ENCODE data around the gene CLINT1. TPM values are rescaled to one million over a fixed set of nuclear protein-coding genes. Genes with fewer than 3 reads are reported as not detected.
A peak's percentile ranks its signal among the peaks of the same experiment; 100 is the strongest.

CLINT1 gene
- total RNA-seq, 3 donors from 2014 or later = 86.5 to 157 (median 89.5) TPM

- no peaks in the 10 kb centered on the region for H3K36me3 ChIP-seq
- H3K27ac ChIP-seq = peak overlapping the region in 1 of 2 donors; percentile 52
- intact Hi-C loops (cut with DNase I; ENCODE audit: low total_unique reads) = no loop called here
- H3K9me3 ChIP-seq = no peaks in the 10 kb centered on the region
- H3K4me1 ChIP-seq = peaks cover 0 to 15% of the 10 kb centered on the region in 2 donors
- TF ChIP-seq, protein P1, sequence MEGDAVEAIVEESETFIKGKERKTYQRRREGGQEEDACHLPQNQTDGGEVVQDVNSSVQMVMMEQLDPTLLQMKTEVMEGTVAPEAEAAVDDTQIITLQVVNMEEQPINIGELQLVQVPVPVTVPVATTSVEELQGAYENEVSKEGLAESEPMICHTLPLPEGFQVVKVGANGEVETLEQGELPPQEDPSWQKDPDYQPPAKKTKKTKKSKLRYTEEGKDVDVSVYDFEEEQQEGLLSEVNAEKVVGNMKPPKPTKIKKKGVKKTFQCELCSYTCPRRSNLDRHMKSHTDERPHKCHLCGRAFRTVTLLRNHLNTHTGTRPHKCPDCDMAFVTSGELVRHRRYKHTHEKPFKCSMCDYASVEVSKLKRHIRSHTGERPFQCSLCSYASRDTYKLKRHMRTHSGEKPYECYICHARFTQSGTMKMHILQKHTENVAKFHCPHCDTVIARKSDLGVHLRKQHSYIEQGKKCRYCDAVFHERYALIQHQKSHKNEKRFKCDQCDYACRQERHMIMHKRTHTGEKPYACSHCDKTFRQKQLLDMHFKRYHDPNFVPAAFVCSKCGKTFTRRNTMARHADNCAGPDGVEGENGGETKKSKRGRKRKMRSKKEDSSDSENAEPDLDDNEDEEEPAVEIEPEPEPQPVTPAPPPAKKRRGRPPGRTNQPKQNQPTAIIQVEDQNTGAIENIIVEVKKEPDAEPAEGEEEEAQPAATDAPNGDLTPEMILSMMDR (IDR thresholded peaks at IDR 0.05) = no peak
- TF ChIP-seq POLR2A (IDR thresholded peaks at IDR 0.05) (no peak), POLR2AphosphoS5 (IDR thresholded peaks at IDR 0.05) (no peak)
- no peak for DNase-seq (ENCODE audit: low spot score in 2 of 2)
- no peaks in the 10 kb centered on the region for H3K27me3 ChIP-seq
- no peak overlapping the region for H3K4me3 ChIP-seq
Observed at GRCh38 chr5:157828105-157828943, 30.6 kb downstream of the CLINT1 start.

DNA sequence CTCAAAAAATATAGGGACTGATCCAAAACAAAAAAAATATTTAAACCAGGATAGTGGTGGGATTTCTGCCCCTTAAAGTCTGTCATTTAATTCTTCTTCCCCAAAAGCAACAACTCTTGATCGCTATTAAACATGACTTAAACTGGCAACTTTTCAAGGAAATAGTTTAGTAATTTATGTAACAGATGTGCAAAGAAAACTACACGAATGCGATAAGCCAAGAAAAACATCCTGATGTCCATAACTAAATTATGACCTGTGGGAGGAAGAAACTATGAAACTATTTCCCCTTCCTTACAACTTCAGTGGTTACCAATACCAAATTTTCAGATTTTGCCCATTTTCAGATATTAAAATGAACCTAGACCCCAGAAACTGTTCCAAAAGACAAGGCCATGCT, 31.5 kb downstream of the CLINT1 start:
- DNase-seq (ENCODE audit: low spot score in 2 of 2) = no peak
- peaks cover 0 to 15% of the 10 kb centered on the region in 2 donors for H3K4me1 ChIP-seq
- no peaks in the 10 kb centered on the region for H3K9me3 ChIP-seq
- H3K27me3 ChIP-seq = no peaks in the 10 kb centered on the region
- intact Hi-C loops (cut with DNase I; ENCODE audit: low total_unique reads) = no loop called here
- no peak overlapping the region for H3K4me3 ChIP-seq
- TF ChIP-seq, protein P1 (IDR thresholded peaks at IDR 0.05) = no peak
- TF ChIP-seq POLR2A (IDR thresholded peaks at IDR 0.05) = no peak
- TF ChIP-seq POLR2AphosphoS5 (IDR thresholded peaks at IDR 0.05) = no peak
- H3K27ac ChIP-seq = no peak overlapping the region
- H3K36me3 ChIP-seq = no peaks in the 10 kb centered on the region

GRCh38 chr5:157823655-157824054, 35.3 kb downstream of the CLINT1 start:
- Histone ChIP-seq H3K4me3 (no peak overlapping the region), H3K4me1 (peaks cover 0 to 31% of the 10 kb centered on the region in 2 donors)
- intact Hi-C loops (cut with DNase I; ENCODE audit: low total_unique reads) = no loop called here

DNA sequence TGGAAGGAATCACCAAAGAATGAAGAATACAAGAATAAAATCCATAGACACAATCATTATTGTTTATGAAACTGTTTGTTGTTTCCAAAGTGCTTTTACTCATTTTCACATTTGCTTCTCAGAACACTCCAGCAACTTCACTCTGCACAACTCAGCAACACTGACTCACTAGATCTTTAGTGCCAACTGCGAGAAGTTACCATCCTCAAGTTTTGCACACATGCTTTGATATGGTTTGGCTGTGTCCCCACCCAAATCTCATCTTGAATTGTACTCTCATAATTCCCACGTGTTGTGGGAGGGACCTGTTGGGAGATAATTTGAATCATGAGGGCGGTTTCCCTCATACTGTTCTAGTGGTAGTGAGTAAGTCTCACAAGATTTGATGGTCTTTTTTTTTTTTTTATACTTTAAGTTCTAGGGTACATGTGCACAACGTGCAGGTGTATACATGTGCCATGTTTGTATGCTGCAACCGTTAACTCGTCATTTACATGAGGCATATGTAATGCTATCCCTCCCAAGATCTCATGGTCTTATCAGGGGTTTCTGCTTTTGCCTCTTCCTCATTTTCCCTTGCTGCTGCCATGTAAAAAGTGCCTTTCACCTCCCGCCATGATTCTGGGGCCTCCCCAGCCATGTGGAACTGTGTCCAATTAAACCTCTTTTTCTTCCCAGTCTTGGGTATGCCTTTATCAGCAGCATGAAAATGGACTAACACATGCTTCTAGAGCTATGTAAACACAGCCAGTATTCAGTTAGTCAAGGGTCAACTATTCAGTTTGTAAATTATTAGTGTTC, 36.9 kb downstream of the CLINT1 start:
- H3K27ac ChIP-seq = no peak overlapping the region
- no peak for DNase-seq (ENCODE audit: low spot score in 2 of 2)
- intact Hi-C loops (cut with DNase I; ENCODE audit: low total_unique reads) = no loop called here

More at GRCh38 chr5:157823655-157824054, 35.3 kb downstream of the CLINT1 start:
- H3K27ac ChIP-seq = no peak overlapping the region
- no peak for DNase-seq (ENCODE audit: low spot score in 2 of 2)
- no peaks in the 10 kb centered on the region for H3K36me3 ChIP-seq
- H3K9me3 ChIP-seq = no peaks in the 10 kb centered on the region
- no peaks in the 10 kb centered on the region for H3K27me3 ChIP-seq
- TF ChIP-seq, protein P1 (IDR thresholded peaks at IDR 0.05) = no peak
- no peak for TF ChIP-seq POLR2A (IDR thresholded peaks at IDR 0.05)
- TF ChIP-seq POLR2AphosphoS5 (IDR thresholded peaks at IDR 0.05) = no peak

More for the DNA sequence above, 36.9 kb downstream of the CLINT1 start:
- Histone ChIP-seq H3K27me3 (no peaks in the 10 kb centered on the region), H3K9me3 (no peaks in the 10 kb centered on the region), H3K4me1 (peaks cover 0 to 21% of the 10 kb centered on the region in 2 donors), H3K4me3 (no peak overlapping the region), H3K36me3 (no peaks in the 10 kb centered on the region)
- TF ChIP-seq POLR2A (IDR thresholded peaks at IDR 0.05) = no peak
- no peak for TF ChIP-seq POLR2AphosphoS5 (IDR thresholded peaks at IDR 0.05)
- TF ChIP-seq, protein P1 (IDR thresholded peaks at IDR 0.05) = no peak

All from breast epithelium (tissue), 4 donors.